GM21447 (cell line): ENCODE measurements around the gene TTLL10.
"Not testable (repeated sequence)": the region's sequence is repeated elsewhere in the genome, so short reads cannot be mapped to it uniquely, and the experiment has no call there.

Experiments used
- ATAC-seq: cut with Tn5 transposase; IDR thresholded peaks from one replicate; pipeline ENCODE4 v1.9.1; 2021; ENCODE audit not compliant: unreplicated experiment

Gene TTLL10

GRCh38 chr1:1141244-1141910, 32.3 kb upstream of the TTLL10 start:
- ATAC-seq, result no peak

- ATAC-seq, result no peak
Measured at GRCh38 chr1:1141911-1142250, 31.8 kb upstream of the TTLL10 start.

- ATAC-seq, result not testable (repeated sequence)
Measured at GRCh38 chr1:1142352-1142751, 31.3 kb upstream of the TTLL10 start.

GRCh38 chr1:1142844-1143243, 30.8 kb upstream of the TTLL10 start:
- ATAC-seq, result no peak

- no peak for ATAC-seq
Measured at GRCh38 chr1:1143636-1144035, 30.0 kb upstream of the TTLL10 start.

- no peak for ATAC-seq
Measured at GRCh38 chr1:1144122-1144842, 29.4 kb upstream of the TTLL10 start.

GRCh38 chr1:1144843-1145546, 28.7 kb upstream of the TTLL10 start:
- no peak for ATAC-seq

GRCh38 chr1:1145547-1145914, 28.1 kb upstream of the TTLL10 start:
- ATAC-seq, result no peak

- no peak for ATAC-seq
Measured at GRCh38 chr1:1146026-1146425, 27.7 kb upstream of the TTLL10 start.

- no peak for ATAC-seq
Measured at GRCh38 chr1:1146596-1146995, 27.1 kb upstream of the TTLL10 start.

- no peak for ATAC-seq
Measured at GRCh38 chr1:1148061-1148460, 25.6 kb upstream of the TTLL10 start.

- ATAC-seq, result no peak
Measured at GRCh38 chr1:1148569-1148968, 25.1 kb upstream of the TTLL10 start.

- no peak for ATAC-seq
Measured at GRCh38 chr1:1149416-1149815, 24.3 kb upstream of the TTLL10 start.

- no peak for ATAC-seq
Measured at GRCh38 chr1:1150100-1150499, 23.6 kb upstream of the TTLL10 start.

- ATAC-seq, result no peak
Measured at GRCh38 chr1:1151306-1151705, 22.4 kb upstream of the TTLL10 start.

- ATAC-seq, result not testable (repeated sequence)
Measured at GRCh38 chr1:1152431-1152830, 21.2 kb upstream of the TTLL10 start.

- not testable (repeated sequence) for ATAC-seq
Measured at GRCh38 chr1:1153215-1153614, 20.5 kb upstream of the TTLL10 start.

GRCh38 chr1:1153874-1154273, 19.8 kb upstream of the TTLL10 start:
- no peak for ATAC-seq

- no peak for ATAC-seq
Measured at GRCh38 chr1:1155258-1155657, 18.4 kb upstream of the TTLL10 start.

- no peak for ATAC-seq
Measured at GRCh38 chr1:1156140-1157032, 17.3 kb upstream of the TTLL10 start.

- no peak for ATAC-seq
Measured at GRCh38 chr1:1157033-1157365, 16.7 kb upstream of the TTLL10 start.
